ENCODE data around the gene PINLYP. TPM values are rescaled to one million over a fixed set of nuclear protein-coding genes. Genes with fewer than 3 reads are reported as not detected.

PINLYP gene
- total and polyA plus RNA-seq, 9 of the 15 experiments (the other 6 are each of a cell fraction or from before 2014, with no cell fraction given) = 1.00 to 6.7 (median 2.2) TPM

GRCh38 chr19:43594710-43595604 lies 19.4 kb downstream of the PINLYP start (continued):
- TF ChIP-seq MITF (IDR thresholded peaks at IDR 0.05) (no peak), RAD21 (CRISPR knock-in tag; conservative IDR thresholded peaks at IDR 0.05 in 1 of 2, IDR thresholded peaks at IDR 0.05 in 1 of 2) (peak; percentile 69 to 83), ZNF507 (tag; conservative IDR thresholded peaks at IDR 0.05) (no peak), SAP30 (IDR thresholded peaks at IDR 0.05; ENCODE audit: borderline replicate concordance, insufficient read depth, low read depth, low read length, poor library complexity, severe bottlenecking) (peak; percentile 53), STAG1 (CRISPR knock-in tag; IDR thresholded peaks at IDR 0.05; ENCODE audit: borderline replicate concordance) (no peak; the same call in 1 of the 2 replicates), RB1 (IDR thresholded peaks at IDR 0.05; ENCODE audit: low read depth) (peak; percentile 56; the same call in 1 of the 2 replicates), ZBTB49 (CRISPR knock-in tag; IDR thresholded peaks at IDR 0.05; ENCODE audit: borderline replicate concordance) (no peak), ZNF639 (CRISPR knock-in tag; conservative IDR thresholded peaks at IDR 0.05 in 1 of 2, IDR thresholded peaks at IDR 0.05 in 1 of 2) (no peak), SMARCE1 (IDR thresholded peaks at IDR 0.05) (no peak; the same call in 1 of the 2 replicates), ZC3H8 (IDR thresholded peaks at IDR 0.05) (no peak), TFE3 (CRISPR knock-in tag; IDR thresholded peaks at IDR 0.05) (no peak), NR2C2 (CRISPR knock-in tag; IDR thresholded peaks at IDR 0.05) (no peak), NR2C2 (tag; IDR thresholded peaks at IDR 0.05) (no peak), THRA (IDR thresholded peaks at IDR 0.05) (no peak), JUN (IDR thresholded peaks at IDR 0.05; ENCODE audit: borderline replicate concordance, low read depth, low read length) (no peak), JUN (CRISPR knock-in tag; IDR thresholded peaks at IDR 0.05; ENCODE audit: borderline replicate concordance) (no peak), ZNF274 (IDR thresholded peaks at IDR 0.05; ENCODE audit: borderline replicate concordance, low read depth, low read length) (no peak)

Measured in K562 (cell line).